WI38 (cell line): ENCODE measurements around the gene PMPCA.

Experiments
- H3K4me3 ChIP-seq: 2 replicates; pipeline ENCODE4 v1.5.1; 2011; ENCODE audit warnings: low read depth, mild to moderate bottlenecking, control low read depth, low read length
- CTCF ChIP-seq: IDR thresholded peaks from 2 replicates; pipeline ENCODE4 v1.5.1; 2012; ENCODE audit warnings: low read depth, mild to moderate bottlenecking, control low read depth, low read length

Gene PMPCA

DNA sequence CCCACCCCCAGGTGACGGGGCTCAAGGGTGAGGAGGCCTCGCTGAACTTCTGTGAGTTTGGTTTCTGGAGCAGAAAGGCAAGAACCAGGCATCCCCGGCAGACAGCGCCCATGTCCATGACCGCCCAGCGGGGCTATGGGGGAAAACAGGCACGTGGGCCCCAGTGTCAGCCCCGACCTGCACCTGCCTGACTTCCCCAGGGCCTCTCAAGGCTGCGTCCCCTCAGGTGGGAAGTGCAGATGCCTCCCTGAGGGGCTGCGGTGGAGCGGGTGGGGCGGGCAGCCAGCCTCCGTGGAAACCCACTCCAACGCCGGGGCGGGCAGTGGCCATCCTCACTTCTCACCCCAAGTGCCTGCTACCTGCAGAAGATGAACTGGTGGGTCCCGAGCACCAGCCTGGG, 30.1 kb upstream of the PMPCA start:
- H3K4me3 ChIP-seq = no peak overlapping the region
- TF ChIP-seq CTCF = no peak

- no peak for TF ChIP-seq CTCF
Observed at GRCh38 chr9:136381311-136381710, 29.1 kb upstream of the PMPCA start.

GRCh38 chr9:136381966-136382513, 28.4 kb upstream of the PMPCA start:
- TF ChIP-seq CTCF = no peak
- H3K4me3 ChIP-seq = no peak overlapping the region

More at GRCh38 chr9:136381311-136381710, 29.1 kb upstream of the PMPCA start:
- H3K4me3 ChIP-seq = no peak overlapping the region

- H3K4me3 ChIP-seq = no peak overlapping the region
- TF ChIP-seq CTCF = no peak
Observed at GRCh38 chr9:136383436-136383835, 27.0 kb upstream of the PMPCA start.

DNA sequence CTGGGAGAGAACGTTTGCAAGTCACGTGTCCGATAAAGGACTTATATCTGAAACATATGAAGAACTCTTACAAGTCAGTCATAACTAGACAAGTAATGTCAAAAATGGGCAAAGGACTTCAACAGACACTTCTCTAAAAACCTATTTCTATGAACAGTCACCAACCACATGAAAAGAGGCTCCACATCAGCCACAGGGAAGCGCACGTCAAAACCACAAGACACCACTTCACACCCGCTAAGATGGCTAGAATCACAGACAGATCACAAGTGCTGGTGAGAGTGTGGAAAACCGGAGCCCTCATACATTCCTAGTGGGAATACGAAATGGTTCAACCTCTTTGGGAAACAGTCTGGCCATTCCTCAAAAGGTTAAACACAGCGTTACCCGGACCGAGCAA, 25.4 kb upstream of the PMPCA start:
- TF ChIP-seq CTCF = no peak
- no peak overlapping the region for H3K4me3 ChIP-seq

DNA sequence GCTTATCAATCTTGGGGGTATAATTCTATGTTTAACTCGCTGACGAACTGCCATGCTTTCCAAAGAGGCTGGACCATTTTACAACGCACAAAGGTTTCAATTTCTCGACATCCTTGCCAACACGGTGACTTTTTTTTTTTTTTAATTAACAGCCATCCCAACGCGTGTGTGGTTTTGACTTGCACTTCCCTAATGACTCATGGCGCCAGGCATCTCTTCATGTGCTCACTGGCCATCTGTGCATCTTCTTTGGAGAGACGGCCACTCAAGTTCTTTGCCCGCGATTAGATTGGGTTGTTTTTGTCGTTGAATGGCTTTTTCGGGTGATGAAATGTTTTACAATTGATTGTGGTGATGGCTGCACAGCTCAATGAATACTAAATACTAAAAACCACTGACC, 24.4 kb upstream of the PMPCA start:
- H3K4me3 ChIP-seq = no peak overlapping the region
- TF ChIP-seq CTCF = no peak

GRCh38 chr9:136387217-136387616, 23.2 kb upstream of the PMPCA start:
- TF ChIP-seq CTCF = no peak
- no peak overlapping the region for H3K4me3 ChIP-seq
